Tibial nerve (tissue), 4 donors: ENCODE measurements around the gene VENTX.

ENCODE experiments used
- EP300 ChIP-seq, 2 donors: sonication (generic); formaldehyde crosslinking; IDR thresholded peaks; one replicate each; pipeline ENCODE4 v1.6.1; 2017; ENCODE audit warnings: antibody characterized with exemption in 2 of 2, mild to moderate bottlenecking in 1 of 2
- POLR2A ChIP-seq, 2 donors: fragments of 450-650 bp; IDR thresholded peaks; one replicate each; pipeline ENCODE4 v1.6.1; 2017; ENCODE audit warnings: antibody characterized with exemption in 2 of 2, mild to moderate bottlenecking in 2 of 2, moderate library complexity in 2 of 2
- TF ChIP-seq, protein P1 (sequence below), 5 experiments: fragments of 200-600 bp in 3 of 5; fragments of 450-650 bp in 2 of 5; sonication (generic) in 3 of 5; IDR thresholded peaks; one replicate each; pipeline ENCODE4 v1.5.1; 2016 to 2019; ENCODE audit warnings: antibody characterized with exemption in 5 of 5, mild to moderate bottlenecking in 3 of 5, moderate library complexity in 2 of 5

DNA sequence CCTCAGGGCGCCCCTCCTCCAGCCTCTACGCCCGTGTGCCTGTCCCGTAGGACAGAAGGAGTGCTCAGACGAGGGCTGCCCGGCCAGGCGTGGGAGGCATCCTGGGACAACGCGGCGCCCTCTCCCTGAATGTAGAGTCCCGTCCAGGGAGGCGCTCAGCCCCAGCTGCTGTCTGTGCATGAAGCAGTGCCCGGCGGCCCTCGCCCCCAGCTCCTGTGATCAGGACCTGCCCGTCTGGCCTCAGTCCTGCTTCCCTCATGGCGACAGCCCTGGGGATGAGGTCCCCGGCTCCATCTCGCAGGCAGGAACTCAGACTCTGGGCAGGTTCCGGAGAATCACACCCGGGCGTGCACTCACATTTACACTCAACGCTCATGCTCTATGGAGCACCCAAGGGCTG is 32.5 kb upstream of the VENTX start:
- TF ChIP-seq, protein P1, sequence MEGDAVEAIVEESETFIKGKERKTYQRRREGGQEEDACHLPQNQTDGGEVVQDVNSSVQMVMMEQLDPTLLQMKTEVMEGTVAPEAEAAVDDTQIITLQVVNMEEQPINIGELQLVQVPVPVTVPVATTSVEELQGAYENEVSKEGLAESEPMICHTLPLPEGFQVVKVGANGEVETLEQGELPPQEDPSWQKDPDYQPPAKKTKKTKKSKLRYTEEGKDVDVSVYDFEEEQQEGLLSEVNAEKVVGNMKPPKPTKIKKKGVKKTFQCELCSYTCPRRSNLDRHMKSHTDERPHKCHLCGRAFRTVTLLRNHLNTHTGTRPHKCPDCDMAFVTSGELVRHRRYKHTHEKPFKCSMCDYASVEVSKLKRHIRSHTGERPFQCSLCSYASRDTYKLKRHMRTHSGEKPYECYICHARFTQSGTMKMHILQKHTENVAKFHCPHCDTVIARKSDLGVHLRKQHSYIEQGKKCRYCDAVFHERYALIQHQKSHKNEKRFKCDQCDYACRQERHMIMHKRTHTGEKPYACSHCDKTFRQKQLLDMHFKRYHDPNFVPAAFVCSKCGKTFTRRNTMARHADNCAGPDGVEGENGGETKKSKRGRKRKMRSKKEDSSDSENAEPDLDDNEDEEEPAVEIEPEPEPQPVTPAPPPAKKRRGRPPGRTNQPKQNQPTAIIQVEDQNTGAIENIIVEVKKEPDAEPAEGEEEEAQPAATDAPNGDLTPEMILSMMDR (IDR thresholded peaks at IDR 0.05): no peak
- TF ChIP-seq POLR2A (IDR thresholded peaks at IDR 0.05) (no peak), EP300 (IDR thresholded peaks at IDR 0.05) (no peak)
